IPS DF 6.9 (cell line): ENCODE data around the gene CMTM4.

Source experiments
- DNase-seq: peaks from one replicate; pipeline ENCODE4 v3.0.0-alpha.2; 2013; ENCODE audit warnings: low read depth, low spot score
- H3K27ac ChIP-seq: one replicate; pipeline ENCODE4 v1.5.1; 2013; ENCODE audit warnings: low read length, control low read depth
- H3K27me3 ChIP-seq: 2 replicates; pipeline ENCODE4 v1.6.1; 2013; ENCODE audit warnings: mild to moderate bottlenecking, low read length; ENCODE audit not compliant: control insufficient read depth, insufficient read depth
- H3K36me3 ChIP-seq: 2 replicates; pipeline ENCODE4 v1.6.1; 2013; ENCODE audit warnings: low read length; ENCODE audit not compliant: control insufficient read depth, insufficient read depth
- H3K4me1 ChIP-seq: 2 replicates; pipeline ENCODE4 v1.6.1; 2013; ENCODE audit warnings: low read length; ENCODE audit not compliant: control insufficient read depth, insufficient read depth
- H3K4me3 ChIP-seq: 2 replicates; pipeline ENCODE4 v1.5.1; 2013; ENCODE audit warnings: mild to moderate bottlenecking, low read length
- H3K9me3 ChIP-seq: 2 replicates; pipeline ENCODE4 v1.6.1; 2013; ENCODE audit warnings: low read length, inconsistent platforms; ENCODE audit not compliant: control insufficient read depth, insufficient read depth
- WGBS: extraction: QIAGEN DNeasy Blood & Tissue Kit; methylation state at CpG from one replicate; pipeline ENCODE4 v1.1.7; 2013; ENCODE audit warnings: mixed read lengths, missing lambda C conversion rate; ENCODE audit not compliant: insufficient read length, insufficient coverage; 5-methylcytosine and 5-hydroxymethylcytosine counted together

The CMTM4 gene

GRCh38 chr16:66728117-66728787 lies 31.7 kb upstream of the CMTM4 start:
- Histone ChIP-seq H3K27ac (no peak overlapping the region), H3K9me3 (no peaks in the 10 kb centered on the region), H3K27me3 (no peaks in the 10 kb centered on the region), H3K4me1 (peaks cover 3% of the 10 kb centered on the region; the same call in 1 of the 2 replicates), H3K4me3 (no peak overlapping the region), H3K36me3 (peaks cover 43% of the 10 kb centered on the region)
- WGBS = no CpG with 5 or more reads among the region's 3 CpGs
- DNase-seq = no peak

- DNase-seq = no peak
- H3K36me3 ChIP-seq = peaks cover 16% of the 10 kb centered on the region
These were observed 24.2 kb upstream of the CMTM4 start for GRCh38 chr16:66720766-66721165.

DNA sequence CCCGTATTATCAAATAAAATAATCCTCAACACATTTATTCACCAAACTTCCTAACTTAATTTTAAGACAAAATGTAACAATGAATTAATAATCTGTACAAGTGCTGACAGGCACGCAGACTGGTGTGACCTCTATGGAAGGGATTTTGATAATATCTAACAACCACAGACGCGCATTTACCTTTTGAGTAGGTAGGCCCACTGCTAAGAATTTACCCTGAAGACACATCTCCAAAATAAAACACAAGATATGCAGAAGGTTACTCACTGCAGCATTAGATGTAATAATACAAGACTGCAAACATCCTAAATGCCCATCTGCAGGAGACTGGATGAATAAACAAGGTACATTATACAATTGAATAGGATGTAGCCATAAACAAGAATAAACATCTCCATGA lies 22.7 kb upstream of the CMTM4 start:
- Histone ChIP-seq H3K9me3 (no peaks in the 10 kb centered on the region), H3K27me3 (no peaks in the 10 kb centered on the region), H3K27ac (no peak overlapping the region), H3K4me3 (no peak overlapping the region), H3K36me3 (peaks cover 8% of the 10 kb centered on the region; the same call in 1 of the 2 replicates), H3K4me1 (no peaks in the 10 kb centered on the region)
- WGBS = 100% methylated on average over 1 of the region's 4 CpGs
- DNase-seq = no peak

More at GRCh38 chr16:66720766-66721165, 24.2 kb upstream of the CMTM4 start:
- H3K27me3 ChIP-seq = no peaks in the 10 kb centered on the region
- H3K4me1 ChIP-seq = no peaks in the 10 kb centered on the region
- no peak overlapping the region for H3K27ac ChIP-seq
- no peaks in the 10 kb centered on the region for H3K9me3 ChIP-seq
- H3K4me3 ChIP-seq = no peak overlapping the region
- WGBS = no CpG with 5 or more reads among the region's 3 CpGs

DNA sequence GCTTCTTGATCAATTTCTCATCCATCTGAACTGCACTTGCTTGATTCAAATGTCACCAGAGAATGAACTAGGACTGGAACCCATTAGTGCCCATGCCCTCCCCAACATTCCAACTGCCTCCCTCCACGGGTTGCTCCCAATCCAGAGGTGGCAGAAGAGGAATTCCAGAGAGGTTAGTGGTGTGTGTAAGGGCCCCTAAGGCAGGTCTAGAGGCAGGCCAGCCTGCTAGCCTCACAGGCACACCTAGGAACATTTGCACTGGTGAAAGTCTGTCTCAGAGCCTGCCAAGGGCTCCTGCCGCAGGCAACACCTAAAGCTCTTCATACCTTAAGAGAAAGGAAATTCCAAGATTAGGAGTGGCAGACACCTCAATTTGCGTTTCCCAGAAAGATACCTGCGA lies 21.2 kb upstream of the CMTM4 start:
- no peak overlapping the region for H3K27ac ChIP-seq
- WGBS = no CpG with 5 or more reads among the region's 4 CpGs
- H3K4me3 ChIP-seq = no peak overlapping the region
- H3K9me3 ChIP-seq = no peaks in the 10 kb centered on the region
- DNase-seq = no peak
- no peaks in the 10 kb centered on the region for H3K4me1 ChIP-seq
- no peaks in the 10 kb centered on the region for H3K27me3 ChIP-seq
- peaks cover under 1% of the 10 kb centered on the region; the same call in 1 of the 2 replicates for H3K36me3 ChIP-seq

DNA sequence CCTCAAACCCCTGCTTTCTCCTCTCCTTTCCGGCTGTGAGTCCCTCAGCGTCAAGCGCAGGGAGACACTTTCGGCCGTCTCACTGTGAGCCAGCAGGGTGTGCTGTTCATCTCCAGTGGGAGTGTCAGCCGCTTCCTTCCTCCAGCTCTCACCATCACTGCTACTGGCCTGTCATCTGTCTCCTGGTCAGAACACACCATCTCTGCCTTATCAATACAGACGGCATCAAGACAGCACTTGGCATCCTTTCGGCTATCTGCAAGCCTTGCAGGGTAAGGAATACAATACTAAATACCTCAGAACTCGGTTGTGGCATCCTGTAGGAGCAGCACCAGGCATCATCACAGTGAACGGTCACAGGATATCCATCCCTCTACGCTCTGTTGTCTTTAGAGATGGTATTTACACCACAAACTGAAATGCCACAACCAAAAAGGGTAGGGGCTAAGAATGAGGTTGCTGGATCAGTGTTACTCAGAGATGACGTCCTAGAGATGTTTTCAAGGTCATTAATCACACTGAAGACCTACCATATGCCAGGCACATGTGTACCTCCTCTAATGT lies 20.7 kb upstream of the CMTM4 start:
- no peak for DNase-seq
- Histone ChIP-seq H3K27me3 (no peaks in the 10 kb centered on the region), H3K36me3 (no peaks in the 10 kb centered on the region; the same call in 1 of the 2 replicates), H3K9me3 (no peaks in the 10 kb centered on the region), H3K4me1 (no peaks in the 10 kb centered on the region), H3K27ac (no peak overlapping the region), H3K4me3 (no peak overlapping the region)
- WGBS = no CpG with 5 or more reads among the region's 12 CpGs

DNA sequence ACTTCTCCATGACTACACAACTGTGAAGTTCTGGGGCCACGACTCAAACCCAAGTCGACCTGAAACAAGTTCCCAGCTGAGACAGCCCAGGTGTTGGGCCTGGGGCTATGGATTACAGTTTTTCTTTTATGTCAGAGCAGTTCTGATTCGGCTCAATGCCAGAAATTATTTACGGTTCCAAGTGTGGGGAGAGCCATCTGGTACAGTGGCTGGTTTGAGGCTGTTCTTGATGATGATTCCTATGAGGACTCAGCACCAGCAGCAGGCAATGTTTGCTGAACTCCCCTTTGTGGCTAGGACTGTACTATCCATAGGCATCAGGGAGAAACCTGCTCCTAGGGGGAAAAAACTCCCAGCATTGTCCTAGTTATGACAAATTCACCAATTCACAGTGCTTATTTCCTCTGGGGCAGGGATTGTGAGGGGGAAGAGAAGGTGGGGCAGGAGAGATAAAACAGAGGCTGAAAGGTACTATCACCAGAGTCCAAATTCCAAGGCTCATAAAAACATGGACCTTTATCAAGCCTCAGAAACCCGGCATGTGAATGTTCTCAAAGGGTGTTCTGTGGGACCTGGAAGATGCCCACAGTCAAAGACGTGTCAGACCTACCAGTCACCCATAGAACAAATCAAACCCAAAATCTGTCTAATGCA lies 18.2 kb upstream of the CMTM4 start:
- no peak overlapping the region for H3K4me3 ChIP-seq
- H3K9me3 ChIP-seq = no peaks in the 10 kb centered on the region
- no peaks in the 10 kb centered on the region for H3K27me3 ChIP-seq
- no peaks in the 10 kb centered on the region for H3K36me3 ChIP-seq
- no peaks in the 10 kb centered on the region for H3K4me1 ChIP-seq
- no peak overlapping the region for H3K27ac ChIP-seq
- DNase-seq = no peak
- no CpG with 5 or more reads among the region's 6 CpGs for WGBS

DNA sequence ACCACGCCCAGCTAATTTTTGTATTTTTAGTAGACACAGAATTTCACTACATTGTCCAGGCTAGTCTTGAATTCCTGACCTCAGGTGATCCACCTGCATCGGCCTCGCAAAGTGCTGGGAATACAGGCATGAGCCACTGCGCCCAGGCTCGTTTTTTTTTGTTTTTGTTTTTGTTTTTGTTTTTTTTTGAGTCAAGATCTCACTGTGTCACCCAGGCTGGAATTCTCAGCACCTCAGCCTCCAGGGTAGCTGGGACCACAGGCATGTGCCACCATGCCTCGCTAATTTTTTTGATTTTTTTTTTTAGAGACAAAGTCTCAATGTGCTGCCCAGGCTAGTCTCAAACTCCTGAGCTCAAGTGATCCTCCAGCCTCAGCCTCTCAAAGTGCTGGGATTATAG lies 17.5 kb upstream of the CMTM4 start:
- Histone ChIP-seq H3K4me1 (no peaks in the 10 kb centered on the region), H3K27me3 (no peaks in the 10 kb centered on the region), H3K36me3 (no peaks in the 10 kb centered on the region), H3K27ac (no peak overlapping the region), H3K4me3 (no peak overlapping the region), H3K9me3 (no peaks in the 10 kb centered on the region)
- no peak for DNase-seq
- no CpG with 5 or more reads among the region's 6 CpGs for WGBS

DNA sequence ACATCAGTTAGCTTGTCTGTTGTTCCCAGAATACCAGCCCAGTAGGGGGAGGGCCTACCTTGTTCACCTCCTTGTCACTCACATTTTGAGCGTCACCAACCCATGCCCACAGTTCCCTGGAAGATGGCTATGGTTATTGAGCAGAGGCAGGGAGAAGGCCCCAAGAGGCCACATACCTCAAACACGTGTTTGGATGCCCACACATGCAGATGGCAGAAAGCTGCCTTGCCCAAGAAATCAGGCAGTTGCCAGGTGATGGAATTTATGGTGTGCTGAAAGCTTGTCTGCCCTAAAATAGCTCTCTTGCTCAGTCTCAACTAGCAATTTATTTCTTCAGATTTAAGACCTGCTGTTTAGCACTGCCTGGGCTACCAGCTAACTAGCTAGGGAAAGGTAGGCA lies 16.5 kb upstream of the CMTM4 start:
- H3K27me3 ChIP-seq = no peaks in the 10 kb centered on the region
- no peaks in the 10 kb centered on the region for H3K4me1 ChIP-seq
- no peak overlapping the region for H3K27ac ChIP-seq
- DNase-seq = no peak
- no peaks in the 10 kb centered on the region for H3K9me3 ChIP-seq
- H3K4me3 ChIP-seq = no peak overlapping the region
- no peaks in the 10 kb centered on the region for H3K36me3 ChIP-seq
- no CpG with 5 or more reads among the region's 2 CpGs for WGBS

- DNase-seq = no peak
- no peaks in the 10 kb centered on the region for H3K4me1 ChIP-seq
- H3K27ac ChIP-seq = no peak overlapping the region
- H3K9me3 ChIP-seq = no peaks in the 10 kb centered on the region
- H3K4me3 ChIP-seq = no peak overlapping the region
- H3K27me3 ChIP-seq = no peaks in the 10 kb centered on the region
- no peaks in the 10 kb centered on the region for H3K36me3 ChIP-seq
These were observed 16.0 kb upstream of the CMTM4 start for GRCh38 chr16:66712512-66712911.

- no peaks in the 10 kb centered on the region for H3K9me3 ChIP-seq
- no peak overlapping the region for H3K4me3 ChIP-seq
- no peak overlapping the region for H3K27ac ChIP-seq
- H3K27me3 ChIP-seq = no peaks in the 10 kb centered on the region
- DNase-seq = no peak
- no peaks in the 10 kb centered on the region for H3K36me3 ChIP-seq
- no peaks in the 10 kb centered on the region for H3K4me1 ChIP-seq
These were observed 15.0 kb upstream of the CMTM4 start for GRCh38 chr16:66711581-66711980.

- Histone ChIP-seq H3K27me3 (no peaks in the 10 kb centered on the region), H3K4me1 (no peaks in the 10 kb centered on the region), H3K36me3 (no peaks in the 10 kb centered on the region), H3K27ac (no peak overlapping the region), H3K4me3 (no peak overlapping the region), H3K9me3 (no peaks in the 10 kb centered on the region)
- WGBS = no CpG with 5 or more reads among the region's 8 CpGs
- DNase-seq = no peak
These were observed 9.9 kb upstream of the CMTM4 start for GRCh38 chr16:66706506-66706880.
